Hepatocyte (in vitro differentiated cells): Measurements from ENCODE around the gene RPS14. TPM values are rescaled to one million over a fixed set of nuclear protein-coding genes. Genes with fewer than 3 reads are reported as not detected.

Source experiments
- DNase-seq: peaks from one replicate; pipeline ENCODE4 v3.0.0-alpha.2; 2016; ENCODE audit warnings: low spot score
- H2AFZ ChIP-seq: fragments of 200-600 bp; sonication (generic); 2 replicates; pipeline ENCODE4 v1.6.0; 2016; ENCODE audit warnings: antibody characterized with exemption, mild to moderate bottlenecking
- H3K27ac ChIP-seq: fragments of 200-600 bp; sonication (generic); 2 replicates; pipeline ENCODE4 v1.5.1; 2016; ENCODE audit warnings: mild to moderate bottlenecking
- H3K27me3 ChIP-seq: fragments of 200-600 bp; sonication (generic); 2 replicates; pipeline ENCODE4 v1.6.1; 2016
- H3K36me3 ChIP-seq: fragments of 200-600 bp; sonication (generic); replicated peaks from 2 replicates; pipeline ENCODE4 v1.5.1; 2016; ENCODE audit warnings: low read depth; ENCODE audit not compliant: insufficient read depth
- H3K4me1 ChIP-seq: fragments of 200-600 bp; sonication (generic); 2 replicates; pipeline ENCODE4 v1.5.1; 2016; ENCODE audit warnings: mild to moderate bottlenecking, moderate library complexity; ENCODE audit not compliant: insufficient read depth
- H3K4me2 ChIP-seq: fragments of 200-600 bp; sonication (generic); 2 replicates; pipeline ENCODE4 v1.6.0; 2016
- H3K4me3 ChIP-seq: fragments of 200-600 bp; sonication (generic); 2 replicates; pipeline ENCODE4 v1.5.1; 2016; ENCODE audit warnings: mild to moderate bottlenecking
- H3K79me2 ChIP-seq: fragments of 200-600 bp; sonication (generic); 2 replicates; pipeline ENCODE4 v1.6.0; 2017; ENCODE audit warnings: mild to moderate bottlenecking
- H3K9me2 ChIP-seq: fragments of 200-600 bp; sonication (generic); replicated peaks from 2 replicates; pipeline ENCODE4 v1.6.0; 2017; ENCODE audit warnings: mild to moderate bottlenecking; ENCODE audit not compliant: insufficient read depth
- H3K9me3 ChIP-seq: fragments of 200-600 bp; sonication (generic); 2 replicates; pipeline ENCODE4 v1.5.1; 2016; ENCODE audit warnings: low read depth, mild to moderate bottlenecking
- H4K20me1 ChIP-seq: fragments of 200-600 bp; sonication (generic); 2 replicates; pipeline ENCODE4 v1.6.0; 2016; ENCODE audit warnings: mild to moderate bottlenecking; ENCODE audit not compliant: insufficient read depth, poor library complexity, severe bottlenecking
- EZH2 ChIP-seq: fragments of 200-600 bp; sonication (generic); IDR thresholded peaks from 2 replicates; pipeline ENCODE4 v1.6.1; 2016; ENCODE audit warnings: antibody characterized with exemption, mild to moderate bottlenecking, borderline replicate concordance
- EZH2phosphoT487 ChIP-seq: fragments of 200-600 bp; sonication (generic); IDR thresholded peaks from one replicate; pipeline ENCODE4 v1.6.1; 2018; ENCODE audit warnings: antibody characterized with exemption, mild to moderate bottlenecking, low read depth, moderate library complexity; ENCODE audit not compliant: unreplicated experiment, severe bottlenecking
- WGBS: methylation state at CpG from one replicate; pipeline ENCODE4 v1.1.6; 2016; ENCODE audit warnings: low lambda C conversion rate; ENCODE audit errors: missing lambda C conversion rate; 5-methylcytosine and 5-hydroxymethylcytosine counted together
- polyA plus RNA-seq: library from polyadenylated mRNA; unstranded; fragments of >200 nt; fragmentation: Nextera tagmentation; extraction: Ambion mirVana; gene quantifications from 2 replicates; pipeline ENCODE4 v1.2.1, GENCODE V29; 2016
- total RNA-seq: library from RNA; depleted of rRNA; stranded (reverse); fragments of >200 nt; gene quantifications from 2 replicates; pipeline ENCODE4 v1.2.3, GENCODE V29; 2014
- TF ChIP-seq, protein P1 (sequence below): fragments of 200-600 bp; sonication (generic); IDR thresholded peaks from 2 replicates; pipeline ENCODE4 v1.5.1; 2016; ENCODE audit warnings: antibody characterized with exemption, mild to moderate bottlenecking; ENCODE audit not compliant: poor library complexity

Gene RPS14
- total and polyA plus RNA-seq, 2 experiments from 2014 or later: 1,067 to 2,319 TPM

DNA sequence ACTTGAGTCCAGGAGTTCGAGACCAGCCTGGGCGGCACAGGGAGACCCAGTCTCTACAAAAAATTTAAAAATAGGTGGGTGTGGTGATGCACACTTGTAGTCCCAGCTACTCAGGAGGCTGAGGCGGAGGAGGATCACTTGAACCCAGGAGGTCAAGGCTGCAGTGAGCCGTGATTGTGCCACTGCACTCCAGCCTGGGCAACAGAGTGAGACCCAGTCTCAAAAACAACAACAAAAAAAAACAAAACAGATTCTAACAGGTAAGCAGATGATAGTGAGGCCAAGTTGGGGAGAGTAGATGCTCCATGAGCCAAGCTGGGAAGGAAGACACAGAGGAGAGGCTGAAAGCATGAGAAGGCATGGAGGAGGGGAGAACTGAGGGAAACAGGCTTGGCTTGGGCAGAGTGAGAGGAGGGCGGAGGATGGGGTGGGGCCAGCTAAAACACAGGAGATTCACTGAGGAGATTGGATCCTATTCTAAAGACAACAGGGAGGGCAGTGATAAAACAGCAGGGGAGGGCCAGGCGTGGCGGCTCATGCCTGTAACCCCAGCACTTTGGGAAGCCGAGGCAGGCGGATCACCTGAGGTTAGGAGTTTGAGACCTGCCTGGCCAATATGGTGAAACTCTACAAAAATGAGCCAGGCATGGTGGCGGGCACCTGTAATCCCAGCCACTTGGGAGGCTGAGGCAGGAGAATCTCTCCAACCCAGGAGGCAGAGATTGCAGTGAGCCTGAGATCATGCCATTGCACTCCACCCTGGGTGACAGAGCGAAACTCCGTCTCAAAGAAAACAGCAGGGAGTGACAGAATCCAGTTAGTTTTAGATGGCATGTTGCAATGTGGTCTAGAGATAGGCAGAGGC lies 8.4 kb downstream of the RPS14 start:
- Histone ChIP-seq H2AFZ (no peak overlapping the region), H3K36me3 (no peaks in the 10 kb centered on the region), H3K9me2 (no peaks in the 10 kb centered on the region), H4K20me1 (peaks cover 14% of the 10 kb centered on the region), H3K4me3 (no peak overlapping the region), H3K9me3 (no peaks in the 10 kb centered on the region), H3K4me2 (no peak overlapping the region), H3K27me3 (no peaks in the 10 kb centered on the region), H3K79me2 (peaks cover 2% of the 10 kb centered on the region), H3K27ac (no peak overlapping the region), H3K4me1 (no peaks in the 10 kb centered on the region)
- 91% methylated on average over 12 of the region's 12 CpGs for WGBS
- DNase-seq: no peak
- TF ChIP-seq EZH2phosphoT487: no peak
- TF ChIP-seq, protein P1, sequence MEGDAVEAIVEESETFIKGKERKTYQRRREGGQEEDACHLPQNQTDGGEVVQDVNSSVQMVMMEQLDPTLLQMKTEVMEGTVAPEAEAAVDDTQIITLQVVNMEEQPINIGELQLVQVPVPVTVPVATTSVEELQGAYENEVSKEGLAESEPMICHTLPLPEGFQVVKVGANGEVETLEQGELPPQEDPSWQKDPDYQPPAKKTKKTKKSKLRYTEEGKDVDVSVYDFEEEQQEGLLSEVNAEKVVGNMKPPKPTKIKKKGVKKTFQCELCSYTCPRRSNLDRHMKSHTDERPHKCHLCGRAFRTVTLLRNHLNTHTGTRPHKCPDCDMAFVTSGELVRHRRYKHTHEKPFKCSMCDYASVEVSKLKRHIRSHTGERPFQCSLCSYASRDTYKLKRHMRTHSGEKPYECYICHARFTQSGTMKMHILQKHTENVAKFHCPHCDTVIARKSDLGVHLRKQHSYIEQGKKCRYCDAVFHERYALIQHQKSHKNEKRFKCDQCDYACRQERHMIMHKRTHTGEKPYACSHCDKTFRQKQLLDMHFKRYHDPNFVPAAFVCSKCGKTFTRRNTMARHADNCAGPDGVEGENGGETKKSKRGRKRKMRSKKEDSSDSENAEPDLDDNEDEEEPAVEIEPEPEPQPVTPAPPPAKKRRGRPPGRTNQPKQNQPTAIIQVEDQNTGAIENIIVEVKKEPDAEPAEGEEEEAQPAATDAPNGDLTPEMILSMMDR: no peak
- TF ChIP-seq EZH2: no peak

DNA sequence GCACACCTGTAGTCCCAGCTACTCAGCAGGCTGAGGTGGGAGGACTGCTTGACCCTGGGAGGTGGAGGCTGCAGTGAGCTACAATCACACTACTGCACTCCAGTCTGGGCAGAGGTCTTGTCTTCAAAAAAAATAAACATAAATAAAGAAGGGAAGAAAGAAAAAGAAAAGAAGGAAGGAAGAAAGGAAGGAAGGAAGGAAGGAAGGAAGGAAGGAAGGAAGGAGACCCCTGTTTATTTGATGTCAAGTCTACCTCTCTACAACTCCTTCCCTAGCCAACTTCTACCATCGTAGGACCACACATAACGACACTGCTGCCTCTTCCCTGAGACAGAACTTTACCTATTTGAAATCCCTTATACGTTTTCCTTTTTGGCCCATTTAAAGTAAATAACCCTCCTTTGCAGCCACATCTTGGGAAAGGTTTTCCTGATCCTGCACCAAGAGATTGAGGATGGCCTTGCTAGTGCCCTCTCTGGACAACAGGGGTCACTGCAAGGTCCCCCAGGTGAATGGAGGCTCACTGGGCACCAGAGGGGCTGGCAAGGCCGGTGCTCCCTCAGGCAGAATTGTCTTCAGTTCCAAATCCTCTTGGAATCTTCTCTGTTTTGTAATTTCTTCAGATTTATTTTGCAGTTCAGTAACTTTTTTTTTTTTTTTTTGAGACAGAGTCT lies 10.5 kb downstream of the RPS14 start:
- H4K20me1 ChIP-seq: no peaks in the 10 kb centered on the region

DNA sequence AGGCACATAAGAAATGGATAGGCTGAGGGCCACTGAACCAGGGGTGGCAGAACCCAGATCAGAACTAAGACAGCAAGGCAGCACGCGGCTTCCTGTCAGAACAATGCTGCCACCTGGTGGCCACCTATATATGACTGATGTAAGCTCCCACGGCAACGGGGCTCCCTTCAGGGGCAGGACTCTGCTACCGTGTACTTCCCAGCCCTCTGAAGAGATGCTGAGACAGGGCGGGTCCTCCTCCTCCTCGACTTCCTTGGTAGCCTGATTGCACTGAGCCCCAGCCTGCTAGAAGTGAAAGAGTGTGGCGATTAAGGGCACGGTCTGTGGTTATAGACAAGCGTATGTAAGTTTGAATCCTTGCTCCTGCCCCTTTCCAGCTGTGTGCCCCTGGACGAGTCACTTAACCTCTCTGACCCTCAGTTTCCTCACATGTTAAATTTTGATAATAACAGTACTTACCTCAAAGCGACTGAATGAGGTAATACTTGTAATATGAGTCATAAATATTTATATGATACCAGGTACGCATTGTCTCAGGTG lies 13.3 kb downstream of the RPS14 start:
- no peaks in the 10 kb centered on the region for H3K36me3 ChIP-seq
- 31% methylated on average over 13 of the region's 13 CpGs for WGBS
- H3K9me3 ChIP-seq: no peaks in the 10 kb centered on the region
- H3K9me2 ChIP-seq: no peaks in the 10 kb centered on the region
- no peaks in the 10 kb centered on the region for H3K27me3 ChIP-seq
- TF ChIP-seq EZH2phosphoT487 (no peak), EZH2 (no peak)
- TF ChIP-seq, protein P1: peak; percentile 91
- no peak overlapping the region for H2AFZ ChIP-seq
- no peak overlapping the region for H3K4me2 ChIP-seq
- H3K4me3 ChIP-seq: no peak overlapping the region
- peak; percentile 95 for DNase-seq
- H3K4me1 ChIP-seq: no peaks in the 10 kb centered on the region
- no peaks in the 10 kb centered on the region for H4K20me1 ChIP-seq
- no peaks in the 10 kb centered on the region for H3K79me2 ChIP-seq
- H3K27ac ChIP-seq: no peak overlapping the region

More for the DNA sequence above, 10.5 kb downstream of the RPS14 start:
- Histone ChIP-seq H3K36me3 (no peaks in the 10 kb centered on the region), H3K27ac (no peak overlapping the region), H3K9me3 (no peaks in the 10 kb centered on the region), H3K4me3 (no peak overlapping the region), H3K79me2 (no peaks in the 10 kb centered on the region), H2AFZ (no peak overlapping the region), H3K4me1 (no peaks in the 10 kb centered on the region), H3K9me2 (no peaks in the 10 kb centered on the region), H3K27me3 (no peaks in the 10 kb centered on the region), H3K4me2 (no peak overlapping the region)
- peak; percentile 42 for DNase-seq
- no peak for TF ChIP-seq EZH2
- TF ChIP-seq, protein P1: peak; percentile 28
- 45% methylated on average over 4 of the region's 4 CpGs for WGBS
